Esophagus squamous epithelium (tissue), 5 donors: ENCODE results near the gene IPO11. TPM values are rescaled to one million over a fixed set of nuclear protein-coding genes. Genes with fewer than 3 reads are reported as not detected.
"Not testable (repeated sequence)": the region's sequence is repeated elsewhere in the genome, so short reads cannot be mapped to it uniquely, and the experiment has no call there.

Experiments used
- DNase-seq: peaks from one replicate; lab custom pipeline; 2025; lab: John Stamatoyannopoulos, UW
- H3K27ac ChIP-seq, 4 donors: fragments of 200-600 bp; sonication (generic); one replicate each; pipeline ENCODE4 v1.5.1; 2016 to 2019; ENCODE audit warnings: mild to moderate bottlenecking in 1 of 4
- H3K27me3 ChIP-seq, 4 donors: fragments of 200-600 bp; sonication (generic); 1 replicate in 3 of 4; 2 replicates in 1 of 4; pipeline versions ENCODE4 v1.5.1 to v1.6.0; 2017 to 2021; ENCODE audit warnings: antibody characterized with exemption in 1 of 4
- H3K36me3 ChIP-seq, 3 donors: fragments of 200-600 bp; sonication (generic); one replicate each; pipeline ENCODE4 v1.5.1; 2016 to 2019
- H3K4me1 ChIP-seq, 3 donors: fragments of 200-600 bp; sonication (generic); one replicate each; pipeline ENCODE4 v1.5.1; 2017 to 2019
- H3K4me3 ChIP-seq, 4 donors: fragments of 200-600 bp; sonication (generic); 1 replicate in 3 of 4; 2 replicates in 1 of 4; pipeline ENCODE4 v1.5.1; 2016 to 2019; ENCODE audit warnings: mild to moderate bottlenecking in 2 of 4, moderate library complexity in 1 of 4
- H3K9me3 ChIP-seq, 3 donors: fragments of 200-600 bp; sonication (generic); one replicate each; pipeline ENCODE4 v1.5.1; 2016 to 2019
- CTCF ChIP-seq, 6 experiments: fragments of 450-650 bp in 4 of 6; fragments of 200-600 bp in 2 of 6; sonication (generic) in 2 of 6; IDR thresholded peaks; one replicate each; pipeline ENCODE4 v1.5.1; 2016 to 2019; ENCODE audit warnings: antibody characterized with exemption in 6 of 6, mild to moderate bottlenecking in 4 of 6, moderate library complexity in 4 of 6
- POLR2A ChIP-seq, 4 donors: fragments of 450-650 bp; IDR thresholded peaks; one replicate each; pipeline ENCODE4 v1.6.1; 2017; ENCODE audit warnings: antibody characterized with exemption in 4 of 4, mild to moderate bottlenecking in 4 of 4, moderate library complexity in 3 of 4
- WGBS, 2 donors: methylation state at CpG; one replicate each; pipeline ENCODE4 v1.1.5; 2018; 5-methylcytosine and 5-hydroxymethylcytosine counted together
- intact Hi-C: fragments of 100-400 bp; cut with DNase I; formaldehyde crosslinking; loops from one replicate; pipeline ENCODE4 v1.15.0; 2022
- total RNA-seq, 4 donors: library from RNA; depleted of rRNA; stranded (reverse); fragments of >200 nt; gene quantifications; one replicate each; pipeline ENCODE4 v1.1.0, GENCODE V29; 2016
- donor health status: DM: yes; HTN: yes; CAD: no.

IPO11 gene
- total RNA-seq, 4 donors from 2014 or later: 8.8 to 29.0 (median 20.3) TPM

DNA sequence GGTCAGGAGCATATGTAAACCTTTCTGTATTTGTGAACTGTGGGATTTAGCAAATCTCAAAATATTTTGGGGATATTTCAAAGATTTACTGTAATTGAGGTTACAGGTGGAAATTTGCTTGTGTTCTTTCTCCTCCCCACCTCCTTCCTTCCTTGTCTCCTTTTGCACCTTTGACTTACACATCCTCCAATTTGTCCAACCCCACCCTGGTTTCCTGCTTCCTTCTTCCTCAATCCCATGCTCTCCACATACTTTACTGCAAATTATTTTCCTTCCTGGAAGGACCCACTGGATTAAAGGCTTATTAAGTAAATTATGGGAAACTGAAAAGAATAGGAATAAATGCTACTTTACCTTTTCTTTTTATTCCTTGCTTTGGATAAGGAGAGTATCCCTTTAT lies 91.6 kb downstream of the IPO11 start:
- no peaks in the 10 kb centered on the region for H3K27me3 ChIP-seq

GRCh38 chr5:62506659-62507460 lies 94.3 kb downstream of the IPO11 start:
- Histone ChIP-seq H3K4me1 (no peaks in the 10 kb centered on the region), H3K4me3 (no peak overlapping the region), H3K9me3 (no peaks in the 10 kb centered on the region), H3K36me3 (peaks cover 0 to 50% (median 0%) of the 10 kb centered on the region in 3 donors), H3K27ac (no peak overlapping the region), H3K27me3 (no peaks in the 10 kb centered on the region)
- TF ChIP-seq CTCF (IDR thresholded peaks at IDR 0.05) (no peak), POLR2A (IDR thresholded peaks at IDR 0.05) (no peak)
- DNase-seq: no peak
- intact Hi-C loops: no loop called here
- 76 to 82% methylated on average over 5 of the region's 5 CpGs for WGBS, 2 donors

More for the DNA sequence above, 91.6 kb downstream of the IPO11 start:
- no peak for DNase-seq
- intact Hi-C loops: no loop called here
- TF ChIP-seq CTCF (IDR thresholded peaks at IDR 0.05) (no peak), POLR2A (IDR thresholded peaks at IDR 0.05) (no peak)
- H3K36me3 ChIP-seq: peaks cover 0 to 63% (median 0%) of the 10 kb centered on the region in 3 donors
- H3K27ac ChIP-seq: no peak overlapping the region
- H3K4me1 ChIP-seq: no peaks in the 10 kb centered on the region
- H3K9me3 ChIP-seq: no peaks in the 10 kb centered on the region
- no peak overlapping the region for H3K4me3 ChIP-seq

DNA sequence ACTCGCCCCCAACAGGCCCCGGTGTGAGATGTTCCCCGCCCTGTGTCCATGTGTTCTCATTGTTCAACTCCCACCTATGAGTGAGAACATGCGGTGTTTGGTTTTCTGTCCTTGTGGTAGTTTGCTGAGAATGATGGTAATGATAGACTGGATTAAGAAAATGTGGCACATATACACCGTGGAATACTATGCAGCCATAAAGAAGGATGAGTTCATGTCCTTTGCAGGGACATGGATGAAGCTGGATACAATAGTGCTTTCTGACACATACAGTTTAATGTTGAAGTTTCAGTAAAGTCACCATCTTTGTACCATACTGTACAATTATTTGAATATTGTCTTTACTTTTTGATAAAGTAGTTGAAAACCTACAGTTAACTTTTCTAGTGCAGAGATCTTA lies 96.2 kb downstream of the IPO11 start:
- H3K4me1 ChIP-seq, H3K4me3 ChIP-seq, H3K27ac ChIP-seq, H3K9me3 ChIP-seq, intact Hi-C loops, DNase-seq, H3K27me3 ChIP-seq: not testable (repeated sequence)
- H3K36me3 ChIP-seq: peaks cover 0 to 42% (median 0%) of the 10 kb centered on the region in 3 donors
- 95 to 100% methylated on average over 2 to 5 of the region's 5 CpGs for WGBS, 2 donors

DNA sequence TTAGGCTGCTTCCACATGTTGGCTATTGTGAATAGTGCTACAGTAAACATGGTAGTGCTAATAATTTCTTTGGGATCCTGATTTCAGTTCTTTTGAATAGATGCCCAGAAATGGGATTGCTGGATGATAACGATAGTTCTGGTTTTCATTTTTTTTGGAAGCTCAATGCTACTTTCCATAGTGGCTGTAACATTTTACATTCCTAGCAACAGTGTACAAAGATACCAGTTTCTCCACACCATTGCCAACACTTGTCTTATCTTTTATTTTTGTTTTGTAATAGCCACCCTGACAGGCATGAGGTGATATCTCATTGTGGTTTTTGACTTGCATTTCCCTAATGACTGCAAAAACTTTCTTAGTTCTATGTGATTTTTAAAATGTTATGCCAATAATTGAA lies 97.2 kb downstream of the IPO11 start:
- 80 to 92% methylated on average over 1 of the region's 1 CpG for WGBS, 2 donors
- intact Hi-C loops: no loop called here
- Histone ChIP-seq H3K9me3 (no peaks in the 10 kb centered on the region), H3K27me3 (no peaks in the 10 kb centered on the region), H3K36me3 (peaks cover 0 to 45% (median 0%) of the 10 kb centered on the region in 3 donors), H3K27ac (no peak overlapping the region), H3K4me3 (no peak overlapping the region), H3K4me1 (no peaks in the 10 kb centered on the region)
- TF ChIP-seq POLR2A (IDR thresholded peaks at IDR 0.05) (no peak), CTCF (IDR thresholded peaks at IDR 0.05) (no peak)
- DNase-seq: no peak

GRCh38 chr5:62513085-62513484 lies 100.5 kb downstream of the IPO11 start:
- H3K4me3 ChIP-seq, H3K4me1 ChIP-seq, H3K27me3 ChIP-seq, H3K9me3 ChIP-seq, H3K27ac ChIP-seq, DNase-seq, intact Hi-C loops: not testable (repeated sequence)
- no CpG with 5 or more reads among the region's 28 CpGs for WGBS, 2 donors
- peaks cover 0 to 53% (median 0%) of the 10 kb centered on the region in 3 donors for H3K36me3 ChIP-seq

DNA sequence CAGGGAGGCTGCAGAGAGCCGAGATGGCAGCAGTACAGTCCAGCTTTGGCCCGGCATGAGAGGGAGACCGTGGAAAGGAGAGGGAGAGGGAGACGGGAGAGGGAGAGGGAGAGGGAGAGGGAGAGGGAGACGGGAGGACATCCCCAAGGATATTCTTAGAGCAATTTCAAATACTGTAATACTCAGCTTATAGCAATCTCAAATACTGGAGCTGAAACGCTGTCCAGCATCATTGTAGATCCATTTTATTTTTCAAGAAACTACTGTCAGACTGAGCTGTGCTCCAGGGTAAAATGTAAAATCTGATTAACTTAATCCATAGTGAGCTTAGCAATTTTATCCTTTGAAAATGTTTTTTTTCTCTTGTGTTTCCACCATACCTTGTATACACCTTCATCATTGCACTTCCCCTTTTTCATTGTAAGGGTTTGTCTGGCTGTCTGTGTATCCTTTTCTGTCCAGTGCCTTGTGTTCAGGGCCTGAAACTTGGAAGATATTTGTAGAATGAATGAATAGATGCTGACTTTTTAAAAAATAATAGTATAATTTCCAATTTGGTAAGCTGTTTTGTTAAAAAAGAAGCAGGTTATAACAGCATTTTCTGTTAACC lies 102.1 kb downstream of the IPO11 start:
- no peak overlapping the region for H3K27ac ChIP-seq
- no peaks in the 10 kb centered on the region for H3K27me3 ChIP-seq
- H3K36me3 ChIP-seq: peaks cover 0 to 53% (median 0%) of the 10 kb centered on the region in 3 donors
- TF ChIP-seq CTCF (IDR thresholded peaks at IDR 0.05): no peak
- no peak for TF ChIP-seq POLR2A (IDR thresholded peaks at IDR 0.05)
- intact Hi-C loops: no loop called here
- H3K9me3 ChIP-seq: no peaks in the 10 kb centered on the region
- DNase-seq: no peak
- 60 to 70% methylated on average over 3 to 5 of the region's 6 CpGs for WGBS, 2 donors
- no peaks in the 10 kb centered on the region for H3K4me1 ChIP-seq
- no peak overlapping the region for H3K4me3 ChIP-seq

DNA sequence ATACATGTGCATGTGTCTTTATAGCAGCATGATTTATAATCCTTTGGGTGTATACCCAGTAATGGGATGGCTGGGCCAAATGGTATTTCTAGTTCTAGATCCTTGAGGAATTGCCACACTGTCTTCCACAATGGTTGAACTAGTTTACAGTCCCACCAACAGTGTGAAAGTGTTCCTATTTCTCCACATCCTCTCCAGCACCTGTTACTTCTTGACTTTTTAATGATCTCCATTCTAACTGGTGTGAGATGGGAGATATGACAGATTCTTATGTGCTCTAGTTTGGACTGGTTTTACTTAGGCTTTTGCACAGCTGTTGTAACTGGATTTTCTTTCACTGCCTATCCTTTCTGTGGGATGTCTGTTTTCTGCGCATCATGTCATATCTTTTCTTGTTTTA lies 108.2 kb downstream of the IPO11 start:
- H3K9me3 ChIP-seq, H3K4me1 ChIP-seq, intact Hi-C loops, H3K27me3 ChIP-seq, DNase-seq, H3K4me3 ChIP-seq, H3K27ac ChIP-seq: not testable (repeated sequence)
- peaks cover 0 to 48% (median 0%) of the 10 kb centered on the region in 3 donors for H3K36me3 ChIP-seq
- 94 to 100% methylated on average over 1 of the region's 1 CpG for WGBS, 2 donors
